ENCODE results near the gene TBC1D22A. TPM values are rescaled to one million over a fixed set of nuclear protein-coding genes. Genes with fewer than 3 reads are reported as not detected.

The TBC1D22A gene
- total RNA-seq, 1 experiment from 2014 or later, result 20.9 TPM

DNA sequence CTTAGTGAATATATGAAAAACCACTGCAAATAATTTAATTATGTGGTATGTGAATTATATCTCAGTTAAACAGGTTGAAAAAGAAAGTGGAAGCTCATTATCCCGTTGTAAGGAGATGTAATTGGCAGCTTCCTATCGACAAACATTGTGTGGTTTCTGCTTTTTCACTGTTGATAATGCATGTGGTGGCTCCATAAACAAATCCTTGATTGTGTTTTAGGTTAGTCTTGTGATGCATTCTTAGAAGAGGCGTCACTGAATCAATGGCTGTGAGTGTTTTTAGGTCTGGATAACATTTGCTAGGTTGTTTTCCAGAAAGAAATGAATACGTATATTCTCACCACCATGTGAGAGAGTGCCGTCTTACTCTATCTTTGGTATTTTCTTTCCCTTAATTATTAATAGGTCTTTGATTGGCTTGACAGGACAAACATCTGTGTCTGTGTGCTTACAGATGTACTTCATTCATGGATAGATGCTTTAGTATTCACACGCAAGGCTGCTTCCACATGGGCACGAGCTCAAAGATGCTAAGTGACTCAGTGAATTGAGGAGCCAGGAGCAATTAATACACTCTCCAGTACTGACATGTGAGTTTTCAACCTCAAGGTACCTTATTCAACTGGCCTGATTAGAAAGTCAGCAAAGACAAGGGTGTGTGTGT is 166.7 kb downstream of the TBC1D22A start:
- Histone ChIP-seq H3K4me3 (replicated peaks in 1 of 2; ENCODE audit: low read depth in 1 of 2, low read length in 2 of 2) (no peak overlapping the region), H3K9ac (ENCODE audit: low read length) (no peak overlapping the region), H3K36me3 (ENCODE audit: control insufficient read depth in 1 of 2, insufficient read depth in 2 of 2, low read length in 2 of 2) (no peaks in the 10 kb centered on the region), H3K9me2 (ENCODE audit: insufficient read depth) (no peaks in the 10 kb centered on the region), H3K79me2 (ENCODE audit: insufficient read depth, low read length) (no peaks in the 10 kb centered on the region), H3K4me1 (ENCODE audit: control insufficient read depth in 1 of 2, insufficient read depth in 2 of 2, low read length in 2 of 2) (peaks cover 3 to 13% of the 10 kb centered on the region in 2 experiments; a peak in 2 of 4 replicates), H3K4me2 (ENCODE audit: low read length) (no peak overlapping the region), H3K9me3 (ENCODE audit: control insufficient read depth in 1 of 2, insufficient read depth in 1 of 2, low read depth in 1 of 2, low read length in 2 of 2) (no peaks in the 10 kb centered on the region), H3K27ac (ENCODE audit: low read depth, low read length) (no peak overlapping the region), H3K27me3 (ENCODE audit: insufficient read depth, low read length) (no peaks in the 10 kb centered on the region), H4K20me1 (ENCODE audit: insufficient read depth) (no peaks in the 10 kb centered on the region; the same call in 1 of the 2 replicates), H2AFZ (ENCODE audit: low read depth, low read length, poor library complexity, severe bottlenecking) (no peak overlapping the region)
- ChIA-PET CTCF (no interaction called here), POLR2A (no interaction called here), RAD21 (ENCODE audit: low non-redundant PET in 1 of 2, low total read pairs in 2 of 2, uncharacterized antibody in 2 of 2, unreplicated experiment in 2 of 2) (no interaction called here)
- DNase-seq (ENCODE audit: low read depth, low spot score) (no peak), ATAC-seq (no peak)
- intact Hi-C loops (cut with micrococcal nuclease), result no loop called here
- TF ChIP-seq POLR2A (IDR thresholded peaks at IDR 0.05; ENCODE audit: borderline replicate concordance, extremely low read depth, insufficient read depth, insufficient read length) (no peak), CTCF (IDR thresholded peaks at IDR 0.05 in 2 of 3, conservative IDR thresholded peaks at IDR 0.05 in 1 of 3; ENCODE audit: borderline replicate concordance in 1 of 3, insufficient read depth in 1 of 3, low read depth in 2 of 3, low read length in 2 of 3) (no peak), CEBPB (IDR thresholded peaks at IDR 0.05; ENCODE audit: low read depth) (no peak), EGR1 (IDR thresholded peaks at IDR 0.05; ENCODE audit: low read depth) (no peak), POLR2AphosphoS5 (IDR thresholded peaks at IDR 0.05; ENCODE audit: low read depth, low read length) (no peak), EZH2 (IDR thresholded peaks at IDR 0.05) (no peak), ZFX (IDR thresholded peaks at IDR 0.05) (no peak), SP1 (IDR thresholded peaks at IDR 0.05; ENCODE audit: low read depth) (no peak), JUND (IDR thresholded peaks at IDR 0.05) (no peak), RAD21 (IDR thresholded peaks at IDR 0.05; ENCODE audit: low read depth) (no peak), ZBTB33 (IDR thresholded peaks at IDR 0.05; ENCODE audit: extremely low read depth, insufficient replicate concordance, low read length) (no peak), YY1 (IDR thresholded peaks at IDR 0.05; ENCODE audit: extremely low read depth, insufficient replicate concordance, low read depth, low read length) (no peak), SIN3A (IDR thresholded peaks at IDR 0.05; ENCODE audit: low read depth) (no peak), FOSL1 (IDR thresholded peaks at IDR 0.05; ENCODE audit: low read depth) (no peak), SRF (IDR thresholded peaks at IDR 0.05; ENCODE audit: low read depth) (no peak), ELF1 (IDR thresholded peaks at IDR 0.05; ENCODE audit: borderline replicate concordance, low read depth) (no peak), ZNF274 (IDR thresholded peaks at IDR 0.05; ENCODE audit: low read depth, low read length) (no peak), EZH2phosphoT487 (IDR thresholded peaks at IDR 0.05; ENCODE audit: borderline replicate concordance) (no peak)
- TF ChIP-seq, protein P1, sequence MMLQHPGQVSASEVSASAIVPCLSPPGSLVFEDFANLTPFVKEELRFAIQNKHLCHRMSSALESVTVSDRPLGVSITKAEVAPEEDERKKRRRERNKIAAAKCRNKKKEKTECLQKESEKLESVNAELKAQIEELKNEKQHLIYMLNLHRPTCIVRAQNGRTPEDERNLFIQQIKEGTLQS (IDR thresholded peaks at IDR 0.05), result no peak
- BruUV-seq (replicated peaks), result no TSS peak
